H1 (cell line): ENCODE measurements around the gene STEAP1B. TPM values are rescaled to one million over a fixed set of nuclear protein-coding genes. Genes with fewer than 3 reads are reported as not detected.

Experiments used
- BCL11A ChIP-seq, 2 experiments: IDR thresholded peaks; one replicate each; pipeline ENCODE4 v1.6.1; 2011; ENCODE audit warnings: low read depth in 2 of 2, low read length in 2 of 2, mild to moderate bottlenecking in 2 of 2
- polyA plus RNA-seq, 7 experiments: library from polyadenylated mRNA; depleted of rRNA in 3 of 7; stranded (reverse) in 5 of 7; unstranded in 2 of 7; fragments of >200 nt in 5 of 7; fragments of 200-250 nt in 2 of 7; gene quantifications; 1 replicate in 5 of 7; 2 replicates in 1 of 7; 4 replicates in 1 of 7; pipeline versions ENCODE4 v1.2.1 to v1.2.3, GENCODE V29; 2011 to 2013; ENCODE audit warnings: missing spikeins in 2 of 7, mixed read lengths in 2 of 7
- total RNA-seq: library from RNA; stranded (reverse); fragmentation: NEBNext Ultra II Directional; extraction: Animal tissue kit (Norgen Biotek cat#: 25700); gene quantifications from 2 replicates; pipeline ENCODE4 v1.2.1, GENCODE V29; 2021

STEAP1B gene
- total and polyA plus RNA-seq, 2 of the 8 experiments (the other 6 are each of a cell fraction or from before 2014, with no cell fraction given), result 5.4 to 8.7 TPM

DNA sequence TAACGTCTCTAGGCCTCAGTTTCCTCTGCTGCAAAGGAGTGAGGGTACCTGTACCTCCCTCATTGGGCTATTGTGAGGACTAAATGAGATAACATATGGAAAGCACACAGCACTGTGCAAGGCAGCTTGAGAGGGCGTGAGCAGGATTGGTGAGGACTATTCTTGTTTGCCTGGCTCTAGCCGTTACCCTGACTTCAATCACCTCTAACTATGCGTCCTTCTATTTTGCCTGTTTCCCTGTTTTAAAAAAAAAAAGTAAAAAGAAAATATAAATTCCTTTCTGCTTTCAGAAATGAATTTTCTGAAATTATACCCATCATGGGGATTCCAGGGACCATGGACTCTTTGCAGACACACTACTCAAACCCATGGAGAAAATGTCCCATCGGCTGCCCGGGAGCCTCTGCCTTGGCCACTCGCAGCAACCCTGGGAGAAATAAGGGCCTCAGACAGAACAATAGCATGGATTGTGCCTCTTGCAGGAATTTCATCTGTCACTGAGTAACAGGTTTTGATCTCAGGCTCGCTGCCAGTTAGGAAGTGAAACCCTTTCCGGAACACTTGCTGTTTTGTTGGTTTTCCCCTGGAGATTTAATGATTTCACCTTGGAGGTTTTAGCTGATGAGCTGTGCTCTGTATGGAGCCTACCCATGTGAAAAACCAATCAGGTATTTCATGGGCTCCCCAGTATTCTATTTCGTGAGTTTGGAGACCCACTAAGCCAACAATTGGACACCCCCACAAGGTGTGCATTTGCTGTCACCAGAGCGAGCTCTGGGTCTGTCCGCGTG lies 55.6 kb downstream of the STEAP1B start (continued):
- no peak for TF ChIP-seq BCL11A (IDR thresholded peaks at IDR 0.05; ENCODE audit: low read depth in 2 of 2, low read length in 2 of 2)
